DOHH2 (cell line): Measurements from ENCODE around the gene CTDP1.

Source experiments
- H3F3A ChIP-seq: fragments of 200-600 bp; sonication (generic), shearing (Covaris generic); 2 replicates; pipeline ENCODE4 v1.6.0; 2016; ENCODE audit warnings: antibody characterized with exemption, mild to moderate bottlenecking; ENCODE audit not compliant: control insufficient read depth, insufficient read depth
- H3K27ac ChIP-seq: fragments of 200-600 bp; sonication (generic); 2 replicates; pipeline ENCODE4 v1.5.1; 2014; ENCODE audit warnings: low read depth, mild to moderate bottlenecking, low read length, moderate library complexity
- H3K27me3 ChIP-seq: fragments of 200-600 bp; sonication (generic); 2 replicates; pipeline ENCODE4 v1.6.1; 2014; ENCODE audit warnings: mild to moderate bottlenecking, low read length, mixed read lengths; ENCODE audit not compliant: control insufficient read depth
- H3K36me3 ChIP-seq: fragments of 200-600 bp; sonication (generic); 2 replicates; pipeline ENCODE4 v1.6.1; 2014; ENCODE audit warnings: mild to moderate bottlenecking, low read length, moderate library complexity, mixed read lengths; ENCODE audit not compliant: control insufficient read depth
- H3K4me1 ChIP-seq: fragments of 200-600 bp; sonication (generic); 2 replicates; pipeline ENCODE4 v1.6.1; 2014; ENCODE audit warnings: mild to moderate bottlenecking, low read length, mixed read lengths; ENCODE audit not compliant: control insufficient read depth
- H3K4me2 ChIP-seq: fragments of 200-600 bp; sonication (generic); 2 replicates; pipeline ENCODE4 v1.6.0; 2014; ENCODE audit warnings: mild to moderate bottlenecking, low read length, moderate library complexity
- H3K4me3 ChIP-seq: fragments of 200-600 bp; sonication (generic); 2 replicates; pipeline ENCODE4 v1.5.1; 2014; ENCODE audit warnings: mild to moderate bottlenecking, low read length, mixed read lengths
- H3K79me2 ChIP-seq: fragments of 200-600 bp; sonication (generic); 2 replicates; pipeline ENCODE4 v1.6.1; 2014; ENCODE audit warnings: mild to moderate bottlenecking, low read length, mixed read lengths; ENCODE audit not compliant: control insufficient read depth
- H3K9me2 ChIP-seq: fragments of 200-600 bp; sonication (generic); replicated peaks from 2 replicates; pipeline ENCODE4 v1.6.1; 2014; ENCODE audit warnings: mild to moderate bottlenecking, low read length, mixed read lengths; ENCODE audit not compliant: control insufficient read depth
- H3K9me3 ChIP-seq: fragments of 200-600 bp; sonication (generic); 2 replicates; pipeline ENCODE4 v1.6.1; 2014; ENCODE audit warnings: antibody characterized with exemption, low read length, mixed read lengths; ENCODE audit not compliant: control insufficient read depth, insufficient read depth
- H4K20me1 ChIP-seq: fragments of 200-600 bp; sonication (generic); 2 replicates; pipeline ENCODE4 v1.6.0; 2014; ENCODE audit warnings: low read depth, mild to moderate bottlenecking, antibody characterized with exemption, low read length, moderate library complexity; ENCODE audit not compliant: control insufficient read depth, insufficient read depth
- EZH2phosphoT487 ChIP-seq: fragments of 200-600 bp; sonication (generic); IDR thresholded peaks from 2 replicates; pipeline ENCODE4 v1.6.1; 2017; ENCODE audit warnings: borderline replicate concordance, mild to moderate bottlenecking, antibody characterized with exemption, low read length, moderate library complexity, mixed read lengths
- TF ChIP-seq, protein P1 (sequence below): fragments of 200-600 bp; sonication (generic); IDR thresholded peaks from one replicate; pipeline ENCODE4 v1.5.1; 2014; ENCODE audit warnings: antibody characterized with exemption, mild to moderate bottlenecking, low read depth, low read length; ENCODE audit not compliant: poor library complexity, severe bottlenecking

Gene CTDP1

DNA sequence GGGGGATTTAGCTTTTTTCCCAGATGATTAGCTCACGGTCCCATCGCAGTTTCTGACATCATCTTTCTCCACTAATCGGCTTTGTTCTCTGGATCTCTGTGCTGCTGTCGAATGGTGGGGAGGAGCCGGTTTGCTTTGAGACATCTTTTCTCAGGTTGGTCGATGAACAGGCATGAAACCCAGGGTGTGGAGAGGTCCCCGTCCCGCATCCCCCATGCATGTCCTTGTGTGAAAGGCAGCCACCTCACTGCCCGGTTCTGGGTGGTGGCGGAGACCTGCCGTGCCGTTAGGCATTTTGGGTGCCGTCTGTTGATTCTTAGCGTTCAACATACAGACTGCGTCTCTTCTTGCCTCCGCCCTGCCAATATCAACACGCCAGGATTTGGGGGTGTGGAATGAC is 57.8 kb downstream of the CTDP1 start:
- H3K79me2 ChIP-seq = no peaks in the 10 kb centered on the region
- TF ChIP-seq EZH2phosphoT487 = no peak
- TF ChIP-seq, protein P1, sequence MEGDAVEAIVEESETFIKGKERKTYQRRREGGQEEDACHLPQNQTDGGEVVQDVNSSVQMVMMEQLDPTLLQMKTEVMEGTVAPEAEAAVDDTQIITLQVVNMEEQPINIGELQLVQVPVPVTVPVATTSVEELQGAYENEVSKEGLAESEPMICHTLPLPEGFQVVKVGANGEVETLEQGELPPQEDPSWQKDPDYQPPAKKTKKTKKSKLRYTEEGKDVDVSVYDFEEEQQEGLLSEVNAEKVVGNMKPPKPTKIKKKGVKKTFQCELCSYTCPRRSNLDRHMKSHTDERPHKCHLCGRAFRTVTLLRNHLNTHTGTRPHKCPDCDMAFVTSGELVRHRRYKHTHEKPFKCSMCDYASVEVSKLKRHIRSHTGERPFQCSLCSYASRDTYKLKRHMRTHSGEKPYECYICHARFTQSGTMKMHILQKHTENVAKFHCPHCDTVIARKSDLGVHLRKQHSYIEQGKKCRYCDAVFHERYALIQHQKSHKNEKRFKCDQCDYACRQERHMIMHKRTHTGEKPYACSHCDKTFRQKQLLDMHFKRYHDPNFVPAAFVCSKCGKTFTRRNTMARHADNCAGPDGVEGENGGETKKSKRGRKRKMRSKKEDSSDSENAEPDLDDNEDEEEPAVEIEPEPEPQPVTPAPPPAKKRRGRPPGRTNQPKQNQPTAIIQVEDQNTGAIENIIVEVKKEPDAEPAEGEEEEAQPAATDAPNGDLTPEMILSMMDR = no peak
- no peaks in the 10 kb centered on the region for H3F3A ChIP-seq
- H3K27me3 ChIP-seq = no peaks in the 10 kb centered on the region
- no peaks in the 10 kb centered on the region for H3K9me3 ChIP-seq
- H3K4me1 ChIP-seq = no peaks in the 10 kb centered on the region
- H4K20me1 ChIP-seq = no peaks in the 10 kb centered on the region; the same call in 1 of the 2 replicates
- H3K4me3 ChIP-seq = no peak overlapping the region
- H3K4me2 ChIP-seq = no peak overlapping the region
- H3K9me2 ChIP-seq = no peaks in the 10 kb centered on the region
- peaks cover 28% of the 10 kb centered on the region; the same call in 1 of the 2 replicates for H3K36me3 ChIP-seq
- no peak overlapping the region for H3K27ac ChIP-seq

DNA sequence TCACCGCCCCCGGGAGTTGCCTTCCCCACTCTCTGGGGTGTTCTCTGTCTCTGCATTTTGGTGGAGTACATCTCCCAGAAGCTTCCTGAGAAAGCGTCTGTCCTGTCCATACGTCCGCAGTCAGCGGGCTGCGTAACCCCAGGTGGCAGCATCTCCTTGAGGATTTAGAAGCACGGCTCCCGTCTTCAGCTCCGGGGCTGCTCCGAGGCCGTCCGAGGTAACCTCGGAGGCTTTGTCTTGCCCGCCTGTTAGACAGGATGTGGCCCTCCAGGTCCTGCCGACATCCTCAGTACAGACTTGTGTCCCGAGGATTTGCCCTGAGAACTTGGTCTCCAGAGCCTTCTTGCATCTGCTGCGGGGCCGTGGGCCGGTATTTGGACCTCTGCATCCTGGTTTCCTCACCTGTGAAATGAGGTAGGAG is 58.4 kb downstream of the CTDP1 start:
- Histone ChIP-seq H3F3A (no peaks in the 10 kb centered on the region), H3K4me3 (no peak overlapping the region), H3K36me3 (peaks cover 24% of the 10 kb centered on the region; the same call in 1 of the 2 replicates), H3K27ac (no peak overlapping the region), H4K20me1 (no peaks in the 10 kb centered on the region; the same call in 1 of the 2 replicates), H3K4me1 (no peaks in the 10 kb centered on the region), H3K79me2 (no peaks in the 10 kb centered on the region), H3K9me2 (no peaks in the 10 kb centered on the region), H3K9me3 (no peaks in the 10 kb centered on the region), H3K27me3 (no peaks in the 10 kb centered on the region), H3K4me2 (no peak overlapping the region)
- TF ChIP-seq, protein P1 = no peak
- no peak for TF ChIP-seq EZH2phosphoT487

DNA sequence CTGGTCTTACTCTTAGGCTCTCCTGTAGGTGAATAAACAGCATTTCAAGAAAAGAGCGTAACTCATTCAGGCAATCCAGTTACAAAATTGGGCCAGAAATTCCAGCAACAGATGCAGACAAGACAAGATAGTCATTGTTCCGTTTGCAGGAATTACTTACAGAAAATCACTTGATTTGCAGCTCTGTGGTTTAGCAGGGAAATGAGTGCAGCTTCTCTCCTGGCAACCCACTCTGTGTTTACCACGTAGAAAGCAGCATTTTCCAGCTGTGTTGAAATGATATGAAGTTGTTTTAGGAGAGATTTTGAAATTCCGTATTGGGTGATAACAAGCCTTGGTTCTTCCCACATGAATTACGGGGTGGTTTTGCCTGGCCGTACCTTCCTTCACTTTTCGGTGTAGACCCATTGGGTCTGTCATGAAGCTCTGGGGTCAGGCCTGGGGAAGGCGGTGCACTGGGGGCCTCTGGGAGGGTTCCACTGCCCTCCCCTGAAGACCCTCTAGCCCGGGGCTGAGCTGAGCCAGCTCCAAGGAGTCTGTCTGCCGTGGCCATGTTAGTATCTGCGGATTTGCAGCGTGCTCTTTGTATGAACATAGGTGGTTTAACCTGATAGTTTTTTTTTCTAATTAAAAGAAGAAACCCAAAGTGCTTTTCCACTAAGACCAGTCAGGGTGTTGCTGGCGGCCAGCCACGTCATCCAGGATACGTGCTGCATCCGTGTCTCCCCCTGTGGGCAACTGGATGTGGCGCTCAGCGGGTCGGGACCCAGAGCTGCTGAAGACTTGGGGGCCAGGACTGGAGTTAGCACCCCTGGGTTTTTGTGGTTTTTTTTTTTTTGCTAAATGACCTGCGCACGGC is 59.2 kb downstream of the CTDP1 start:
- Histone ChIP-seq H3K4me3 (no peak overlapping the region), H3K27ac (no peak overlapping the region), H3F3A (no peaks in the 10 kb centered on the region), H3K4me1 (no peaks in the 10 kb centered on the region), H3K79me2 (no peaks in the 10 kb centered on the region), H3K27me3 (no peaks in the 10 kb centered on the region), H3K9me3 (no peaks in the 10 kb centered on the region), H3K36me3 (peaks cover 24% of the 10 kb centered on the region; the same call in 1 of the 2 replicates), H4K20me1 (no peaks in the 10 kb centered on the region; the same call in 1 of the 2 replicates), H3K4me2 (no peak overlapping the region), H3K9me2 (no peaks in the 10 kb centered on the region)
- TF ChIP-seq, protein P1 = no peak
- TF ChIP-seq EZH2phosphoT487 = no peak
